NCI-H146 treated with DMSO at 0.1 percent for 48 hours (cell line): ENCODE data around the gene HTR2A.

Experiments
- DNase-seq: peaks from one replicate; lab custom pipeline; 2025; ENCODE audit not compliant: unreplicated experiment; lab: John Stamatoyannopoulos, UW

Gene HTR2A

GRCh38 chr13:46871557-46871956 is 25.3 kb downstream of the HTR2A start:
- DNase-seq: no peak

GRCh38 chr13:46868091-46868490 is 28.8 kb downstream of the HTR2A start:
- DNase-seq: no peak

DNA sequence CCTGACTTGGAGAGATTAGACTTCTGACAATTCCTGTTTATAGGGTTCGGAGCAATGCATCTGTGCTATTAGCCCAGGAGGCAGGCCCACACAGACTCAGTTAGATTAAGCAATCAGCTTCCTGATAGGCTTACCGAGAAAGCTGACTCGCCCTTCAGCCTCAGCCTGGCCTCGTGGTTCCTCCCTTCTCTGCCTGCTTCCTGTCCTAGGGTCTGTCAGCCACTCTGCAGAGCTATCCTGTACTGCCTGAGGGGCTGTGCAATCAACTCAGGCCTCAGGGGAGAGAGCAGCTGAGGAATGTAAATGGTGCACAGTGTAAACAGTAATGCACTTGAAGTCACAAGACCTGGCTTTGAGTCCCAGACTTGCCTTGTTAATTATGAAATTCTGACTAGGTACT is 30.7 kb downstream of the HTR2A start:
- no peak for DNase-seq

- no peak for DNase-seq
These were observed 31.9 kb downstream of the HTR2A start for GRCh38 chr13:46864941-46865340.

GRCh38 chr13:46861959-46862358 is 34.9 kb downstream of the HTR2A start:
- no peak for DNase-seq

GRCh38 chr13:46860722-46861121 is 36.1 kb downstream of the HTR2A start:
- no peak for DNase-seq

DNA sequence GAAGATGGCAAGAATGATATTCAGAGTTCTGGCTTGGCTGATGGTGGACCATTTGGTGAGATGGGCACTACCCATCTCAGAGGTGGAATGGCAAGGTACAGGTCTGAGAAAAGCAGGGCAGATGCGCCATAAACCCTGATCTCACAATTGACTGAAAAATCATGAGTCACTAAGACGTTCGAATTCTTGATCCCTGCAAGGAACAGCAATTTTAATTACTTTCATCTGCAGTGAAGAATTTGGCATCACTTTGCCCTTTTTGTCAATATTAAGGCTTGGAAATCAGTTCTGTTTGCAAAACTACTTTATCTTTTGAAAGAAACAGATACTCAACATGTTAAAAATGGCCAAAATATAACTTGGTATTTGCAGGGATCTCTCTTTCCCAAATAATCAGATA is 38.1 kb downstream of the HTR2A start:
- no peak for DNase-seq

DNA sequence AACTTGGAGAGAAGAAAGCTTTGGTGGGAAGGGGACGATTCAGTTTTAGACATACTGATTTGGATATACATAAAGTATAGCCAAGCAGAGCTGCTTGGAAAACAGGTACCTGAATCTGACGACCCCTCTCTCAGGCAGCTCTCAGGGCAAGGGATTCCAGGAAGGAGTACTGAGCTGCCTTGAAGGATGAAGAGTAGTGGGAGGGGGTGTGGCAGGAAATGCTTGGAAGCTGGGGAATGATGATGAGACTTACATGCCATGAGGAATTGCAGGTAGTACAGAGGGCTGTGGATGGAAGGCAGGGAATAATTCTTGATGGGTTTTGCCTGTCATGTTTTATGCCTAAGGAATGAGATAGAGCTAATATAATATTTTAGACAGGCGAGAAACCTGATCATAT is 38.7 kb downstream of the HTR2A start:
- no peak for DNase-seq

DNA sequence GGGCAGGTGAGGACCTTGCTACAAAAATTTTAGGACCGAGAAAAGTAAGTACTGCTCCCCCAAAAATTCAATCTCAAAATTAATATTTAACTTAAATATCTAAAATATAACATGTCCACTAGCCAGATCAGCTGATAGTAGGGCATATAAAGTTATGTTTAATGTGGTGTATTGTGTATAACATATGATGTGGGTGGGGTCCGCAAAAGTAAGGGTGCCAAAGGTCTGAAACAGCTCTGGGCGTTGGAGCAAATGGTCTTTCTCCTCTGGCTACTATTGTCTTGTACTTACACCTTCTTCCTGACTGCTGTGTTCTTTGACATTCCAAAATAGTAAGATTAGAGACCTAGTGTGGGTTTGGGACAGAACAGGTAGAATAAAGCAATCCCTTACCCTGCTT is 41.2 kb downstream of the HTR2A start:
- no peak for DNase-seq

DNA sequence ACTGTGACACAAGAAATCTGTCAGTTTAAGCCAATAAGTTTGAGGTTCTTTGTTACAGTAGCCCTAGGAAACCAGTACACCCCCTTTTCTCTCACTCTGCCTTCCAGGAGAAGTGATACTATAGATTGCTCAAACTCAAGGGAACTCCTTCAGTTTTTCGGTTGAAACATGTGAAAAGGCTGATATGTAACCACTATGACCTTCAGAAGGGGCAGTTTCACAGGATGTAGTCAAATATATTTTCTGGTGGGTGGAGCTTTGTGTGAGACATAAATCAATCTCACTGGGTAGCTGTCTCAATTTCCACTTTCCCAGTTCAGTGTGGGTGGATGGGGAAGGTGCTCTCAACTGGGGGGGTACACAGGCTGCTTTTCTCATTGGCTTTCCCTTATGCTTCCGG is 41.7 kb downstream of the HTR2A start:
- DNase-seq: no peak

DNA sequence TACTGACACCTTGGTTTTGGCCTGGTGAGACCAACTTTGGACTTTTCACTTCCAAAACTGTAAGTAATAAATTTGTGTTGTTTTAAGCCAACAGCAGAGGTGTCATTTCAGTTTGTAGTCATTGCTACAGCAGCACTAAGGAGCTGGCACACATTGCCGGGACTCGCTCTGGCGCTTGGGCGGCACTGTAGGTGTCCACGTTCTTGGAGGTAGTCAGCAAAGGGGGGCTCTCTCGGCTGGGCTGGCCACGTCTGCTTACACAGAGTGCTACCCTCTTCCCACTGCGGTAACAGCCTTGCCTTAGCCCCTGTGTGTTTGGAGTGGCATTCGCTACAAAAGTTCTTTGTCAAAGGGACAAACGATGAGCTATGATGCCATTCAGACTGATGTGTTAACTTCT is 44.7 kb downstream of the HTR2A start:
- no peak for DNase-seq

DNA sequence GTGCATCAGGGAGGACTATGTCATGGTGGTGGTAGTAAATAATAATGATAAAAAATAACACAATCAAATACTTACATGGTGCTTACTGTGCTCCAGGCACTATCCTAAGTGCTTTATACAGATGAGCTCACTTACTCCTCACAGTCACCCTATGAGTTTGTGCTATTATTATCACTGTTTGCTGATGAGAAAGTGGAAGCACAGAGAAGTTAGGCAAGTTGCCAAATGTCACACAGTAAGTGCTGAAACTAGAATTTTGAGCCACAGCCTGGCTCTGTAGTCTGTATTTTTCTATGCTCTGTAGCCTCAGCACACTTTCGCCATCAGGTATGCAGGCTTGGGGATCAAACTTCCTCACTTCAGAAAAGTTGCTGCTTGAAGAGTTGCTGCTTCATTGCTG is 46.6 kb downstream of the HTR2A start:
- no peak for DNase-seq

DNA sequence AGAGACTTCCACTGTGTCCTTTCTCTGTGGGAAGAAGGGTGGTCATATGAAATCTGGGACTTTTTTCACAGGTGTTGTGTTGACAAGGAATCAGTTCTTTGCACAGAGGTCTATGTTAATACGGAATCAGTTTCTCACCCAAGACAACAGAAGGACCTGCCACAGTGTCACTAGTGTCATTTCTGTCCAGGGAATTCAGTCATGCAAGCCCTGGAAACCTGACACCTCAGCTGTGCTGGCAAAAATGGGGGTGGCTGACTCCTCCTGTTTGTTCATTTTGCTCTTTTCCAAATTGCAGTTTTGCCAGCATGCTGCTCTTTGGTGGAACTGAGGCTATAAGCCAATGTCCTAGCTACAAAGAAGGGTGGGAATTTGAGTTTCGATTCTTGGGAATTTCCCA is 50.1 kb downstream of the HTR2A start:
- DNase-seq: no peak

- DNase-seq: no peak
These were observed 51.7 kb downstream of the HTR2A start for GRCh38 chr13:46845146-46845545.

DNA sequence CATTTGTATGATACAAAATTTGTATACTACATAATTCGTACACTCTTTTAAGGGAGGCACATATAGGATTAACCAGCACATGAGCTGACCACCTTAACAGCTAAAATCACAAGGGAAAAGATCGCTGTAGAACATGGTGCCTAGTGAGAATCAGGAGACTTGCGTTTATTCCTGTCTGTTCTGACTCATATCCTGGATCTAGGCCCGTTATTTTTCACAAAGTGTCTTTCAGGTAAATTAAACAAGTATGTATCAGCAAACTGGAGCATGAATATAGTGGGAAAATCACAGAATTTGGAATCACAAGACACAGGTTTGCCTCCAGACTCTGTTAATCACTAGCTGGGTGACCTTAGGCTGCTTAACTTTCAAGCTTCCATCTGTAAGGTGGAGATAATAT is 52.4 kb downstream of the HTR2A start:
- DNase-seq: no peak

DNA sequence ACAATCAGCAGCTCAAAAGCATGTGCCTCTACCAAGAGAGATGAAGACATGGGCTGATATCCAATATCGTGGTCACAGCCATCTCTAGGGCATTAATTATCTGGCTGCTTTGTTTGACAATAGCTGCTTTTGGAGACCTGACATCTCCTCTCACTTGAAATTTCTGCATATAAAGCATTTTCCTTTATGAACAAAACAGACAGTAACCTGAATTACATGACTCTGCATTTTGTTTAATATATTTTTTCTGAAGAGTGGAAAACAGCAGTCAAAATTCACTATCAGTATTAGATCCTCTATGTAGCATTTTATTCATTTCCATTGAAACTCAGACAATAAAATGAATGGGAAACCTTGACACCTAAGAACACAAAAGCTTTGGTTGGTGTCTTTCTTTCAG is 57.5 kb downstream of the HTR2A start:
- DNase-seq: no peak

DNA sequence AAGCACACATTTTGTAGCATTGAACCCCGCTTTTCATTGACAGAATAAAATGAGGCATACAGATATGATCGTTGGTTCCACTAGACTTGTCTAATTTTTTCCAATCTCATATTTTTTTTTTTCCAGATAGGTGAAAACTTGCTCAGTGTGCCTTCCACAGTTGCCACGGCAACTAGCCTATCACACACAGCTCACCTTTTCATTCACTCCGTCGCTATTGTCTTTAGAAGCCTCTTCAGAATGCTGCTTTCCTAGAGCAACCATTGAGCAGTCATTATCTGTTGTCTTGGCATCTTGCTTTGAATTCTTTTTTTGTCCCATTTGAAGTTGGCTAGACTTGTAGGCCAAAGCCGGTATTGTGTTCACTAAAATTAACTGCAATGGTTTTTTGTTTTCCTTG is 62.2 kb downstream of the HTR2A start:
- no peak for DNase-seq

GRCh38 chr13:46831588-46832194 is 65.2 kb downstream of the HTR2A start:
- DNase-seq: no peak

GRCh38 chr13:46830405-46831005 is 66.3 kb downstream of the HTR2A start:
- DNase-seq: no peak

DNA sequence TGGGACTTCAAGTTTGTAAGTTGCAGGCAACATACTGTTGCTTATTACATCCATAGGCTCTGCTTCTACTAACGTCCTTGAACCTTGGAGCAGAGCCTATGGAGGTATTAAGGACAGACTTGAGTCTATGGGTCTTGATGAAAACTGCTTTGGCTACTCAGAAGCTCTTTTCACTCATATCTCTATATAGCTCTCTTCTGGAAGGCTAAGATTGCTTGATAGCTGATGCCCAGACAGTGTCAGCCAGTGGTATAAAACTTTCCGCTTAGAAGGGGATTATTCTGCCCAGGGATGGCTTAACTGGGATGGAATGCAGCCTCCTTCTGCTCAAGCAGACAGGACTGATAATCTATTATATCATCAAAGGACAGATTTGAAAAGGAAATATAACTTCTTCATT is 74.3 kb downstream of the HTR2A start:
- DNase-seq: no peak

DNA sequence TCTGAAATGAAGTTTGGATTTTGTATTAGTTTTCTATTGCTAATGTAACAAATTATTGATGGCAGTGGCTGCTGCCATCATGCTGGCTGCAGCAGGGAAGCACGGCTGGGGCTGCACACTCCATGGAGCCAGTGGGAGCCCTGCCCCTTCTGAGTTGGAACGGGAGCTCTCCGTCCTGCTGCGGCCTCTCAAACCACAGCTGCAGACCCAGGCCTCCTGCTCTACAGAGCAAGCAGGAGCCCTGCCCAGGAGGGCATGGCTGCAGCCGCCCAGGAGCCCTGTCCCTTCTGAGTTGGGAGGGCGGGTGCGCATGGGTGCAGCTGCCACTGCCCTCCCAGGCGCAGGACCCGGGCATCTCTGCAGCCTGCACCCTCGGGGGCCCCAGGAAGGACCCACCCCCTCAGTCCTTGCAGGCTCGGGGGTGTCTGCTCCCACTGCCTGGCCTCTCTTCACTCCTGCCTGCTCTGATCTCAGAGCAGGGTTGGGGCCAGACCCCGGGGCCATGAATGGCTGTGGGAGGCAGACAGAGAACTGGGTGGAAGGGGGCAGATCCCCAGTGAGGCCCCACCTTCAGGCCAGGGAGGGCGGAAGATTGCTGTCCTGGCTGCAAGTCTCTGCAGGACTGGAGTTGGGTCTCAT is 78.9 kb downstream of the HTR2A start:
- DNase-seq: no peak

DNA sequence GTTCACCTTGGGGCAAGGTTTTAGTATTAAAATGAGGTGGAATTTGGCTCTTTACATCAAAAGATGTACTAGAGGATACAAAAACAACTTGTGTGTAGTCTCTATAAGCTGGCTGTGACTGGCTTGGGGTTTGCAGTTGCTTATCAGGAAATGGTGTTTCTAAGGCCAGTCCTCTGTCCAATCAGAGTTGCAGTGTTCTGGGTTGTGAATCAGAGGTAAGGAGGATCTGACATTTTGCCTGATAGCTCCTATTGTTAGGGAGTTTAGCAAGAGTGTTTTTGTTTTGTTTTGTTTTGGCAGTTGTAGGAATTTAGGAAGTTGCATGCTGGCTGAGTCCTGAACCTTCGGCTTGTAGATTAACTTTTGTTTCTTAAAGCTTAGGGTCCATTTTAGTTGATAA is 79.8 kb downstream of the HTR2A start:
- DNase-seq: no peak

- no peak for DNase-seq
These were observed 80.5 kb downstream of the HTR2A start for GRCh38 chr13:46816371-46816770.
